IMR-90 (cell line): Measurements from ENCODE around the gene DPM1. TPM values are rescaled to one million over a fixed set of nuclear protein-coding genes. Genes with fewer than 3 reads are reported as not detected.

Source experiments
- ATAC-seq: fragments of 200-7000 bp; cut with Tn5 transposase; 2 replicates; pipeline ENCODE4 v1.9.1; 2020; ENCODE audit warnings: low read depth, mild to moderate bottlenecking, moderate library complexity
- BruUV-seq: library from RNA; stranded (reverse); fragments of 400-500 nt; replicated peaks from 2 replicates; lab custom pipeline; 2021; lab: Mats Ljungman, UMichigan
- CTCF ChIA-PET: fragments of 300-600 bp; formaldehyde crosslinking; extraction: SDS; loops from one replicate; lab custom pipeline; 2021; ENCODE audit warnings: antibody characterized with exemption; lab: Yijun Ruan, JAX
- POLR2A ChIA-PET: fragments of 300-600 bp; sonication (Branson Sonifier 250); formaldehyde crosslinking; loops from one replicate; lab custom pipeline; 2022; ENCODE audit warnings: antibody characterized with exemption; ENCODE audit not compliant: unreplicated experiment; lab: Charles Lee
- DNase-seq: peaks from one replicate; pipeline ENCODE4 v3.0.0; 2013
- H2AFZ ChIP-seq: replicated peaks from 2 replicates; pipeline ENCODE3; 2013; ENCODE audit warnings: low read length, mild to moderate bottlenecking; ENCODE audit not compliant: poor library complexity
- H2AK5ac ChIP-seq: 2 replicates; pipeline ENCODE4 v1.6.1; 2013; ENCODE audit warnings: low read depth, low read length, inconsistent platforms
- H2AK9ac ChIP-seq: replicated peaks from 2 replicates; pipeline ENCODE3; 2013; ENCODE audit warnings: mild to moderate bottlenecking, low read depth, low read length, moderate library complexity; ENCODE audit not compliant: poor library complexity
- H2BK120ac ChIP-seq: 2 replicates; pipeline ENCODE4 v1.6.1; 2013; ENCODE audit warnings: low read depth, low read length, inconsistent platforms
- H2BK15ac ChIP-seq: 3 replicates; pipeline ENCODE4 v1.6.1; 2013; ENCODE audit warnings: low read depth, low read length, inconsistent platforms
- H2BK20ac ChIP-seq: 2 replicates; pipeline ENCODE4 v1.6.1; 2013; ENCODE audit warnings: low read depth, mild to moderate bottlenecking, inconsistent platforms, low read length, moderate library complexity
- H2BK5ac ChIP-seq: 2 replicates; pipeline ENCODE4 v1.6.1; 2013; ENCODE audit warnings: mild to moderate bottlenecking, low read depth, low read length, inconsistent platforms; ENCODE audit not compliant: poor library complexity, severe bottlenecking
- H3K14ac ChIP-seq: replicated peaks from 2 replicates; pipeline ENCODE4 v1.6.1; 2013; ENCODE audit warnings: low read depth, low read length, inconsistent platforms
- H3K18ac ChIP-seq: 2 replicates; pipeline ENCODE4 v1.6.1; 2013; ENCODE audit warnings: low read depth, low read length, control low read depth
- H3K23ac ChIP-seq: 2 replicates; pipeline ENCODE4 v1.6.1; 2013; ENCODE audit warnings: low read depth, low read length, inconsistent platforms
- H3K27ac ChIP-seq: 2 replicates; pipeline ENCODE4 v1.5.1; 2013; ENCODE audit warnings: mild to moderate bottlenecking, control low read depth, low read length; ENCODE audit not compliant: insufficient read depth
- H3K27me3 ChIP-seq: 2 replicates; pipeline ENCODE4 v1.6.1; 2013; ENCODE audit warnings: low read length; ENCODE audit not compliant: control insufficient read depth, insufficient read depth
- H3K36me3 ChIP-seq: 2 replicates; pipeline ENCODE4 v1.6.1; 2013; ENCODE audit warnings: low read length, mixed read lengths; ENCODE audit not compliant: control insufficient read depth, insufficient read depth
- H3K4ac ChIP-seq: 2 replicates; pipeline ENCODE4 v1.6.1; 2013; ENCODE audit warnings: low read depth, low read length, inconsistent platforms
- H3K4me1 ChIP-seq: 2 replicates; pipeline ENCODE4 v1.6.1; 2013; ENCODE audit warnings: low read length, mixed read lengths; ENCODE audit not compliant: control insufficient read depth, insufficient read depth
- H3K4me2 ChIP-seq: 2 replicates; pipeline ENCODE4 v1.6.1; 2013; ENCODE audit warnings: low read depth, mild to moderate bottlenecking, control low read depth, low read length, moderate library complexity
- H3K4me3 ChIP-seq: 2 replicates; pipeline ENCODE4 v1.5.1; 2013; ENCODE audit warnings: low read depth, mild to moderate bottlenecking, control low read depth, low read length, moderate library complexity; ENCODE audit not compliant: insufficient read depth
- H3K56ac ChIP-seq: 2 replicates; pipeline ENCODE4 v1.6.1; 2013; ENCODE audit warnings: low read length, inconsistent platforms; ENCODE audit not compliant: insufficient read depth; ENCODE audit errors: extremely low read depth
- H3K79me1 ChIP-seq, 2 experiments: 2 replicates each; pipeline ENCODE4 v1.6.1; 2013; ENCODE audit warnings: low read length in 2 of 2, inconsistent platforms in 1 of 2, low read depth in 1 of 2
- H3K9ac ChIP-seq: 2 replicates; pipeline ENCODE4 v1.6.1; 2013; ENCODE audit warnings: low read depth, low read length, control low read depth
- H3K9me1 ChIP-seq: 2 replicates; pipeline ENCODE4 v1.6.1; 2013; ENCODE audit warnings: low read length, inconsistent platforms; ENCODE audit not compliant: insufficient read depth
- H3K9me3 ChIP-seq: 2 replicates; pipeline ENCODE4 v1.6.1; 2013; ENCODE audit warnings: low read length; ENCODE audit not compliant: control insufficient read depth, insufficient read depth
- H4K20me1 ChIP-seq: 2 replicates; pipeline ENCODE4 v1.6.1; 2013; ENCODE audit warnings: low read length, inconsistent platforms; ENCODE audit not compliant: insufficient read depth
- H4K5ac ChIP-seq: 2 replicates; pipeline ENCODE4 v1.6.1; 2013; ENCODE audit warnings: mild to moderate bottlenecking, low read depth, low read length, control low read depth
- H4K8ac ChIP-seq, 2 experiments: 2 replicates each; pipeline ENCODE4 v1.6.1; 2013; ENCODE audit warnings: low read depth in 2 of 2, low read length in 2 of 2, control low read depth in 1 of 2, inconsistent platforms in 1 of 2
- H4K91ac ChIP-seq: 2 replicates; pipeline ENCODE4 v1.6.1; 2013; ENCODE audit warnings: low read depth, low read length, inconsistent platforms; ENCODE audit not compliant: insufficient read depth
- BHLHE40 ChIP-seq: fragments of 150-350 bp; IDR thresholded peaks from 2 replicates; pipeline ENCODE4 v1.6.1; 2016; ENCODE audit warnings: mild to moderate bottlenecking, low read depth, low read length
- CEBPB ChIP-seq: IDR thresholded peaks from 2 replicates; pipeline ENCODE4 v1.6.1; 2012; ENCODE audit warnings: low read depth, low read length, improper control_type of control experiment
- CTCF ChIP-seq: conservative IDR thresholded peaks from 2 replicates; pipeline ENCODE4 v1.5.1; 2012; ENCODE audit warnings: mild to moderate bottlenecking, low read depth, low read length, improper control_type of control experiment
- ELK1 ChIP-seq: fragments of 150-350 bp; IDR thresholded peaks from 2 replicates; pipeline ENCODE4 v1.6.1; 2016; ENCODE audit warnings: low read depth, mild to moderate bottlenecking, low read length, moderate library complexity, borderline replicate concordance
- FOS ChIP-seq: fragments of 150-350 bp; IDR thresholded peaks from 2 replicates; pipeline ENCODE4 v1.6.1; 2016; ENCODE audit warnings: low read depth, low read length
- MAFK ChIP-seq: IDR thresholded peaks from 2 replicates; pipeline ENCODE4 v1.6.1; 2012; ENCODE audit warnings: low read depth, low read length, improper control_type of control experiment
- MXI1 ChIP-seq: IDR thresholded peaks from 2 replicates; pipeline ENCODE4 v1.6.1; 2012; ENCODE audit warnings: low read depth, mild to moderate bottlenecking, low read length, moderate library complexity, borderline replicate concordance
- NFE2L2 ChIP-seq: fragments of 150-350 bp; IDR thresholded peaks from 2 replicates; pipeline ENCODE4 v1.6.1; 2016; ENCODE audit warnings: low read depth, mild to moderate bottlenecking, low read length
- POLR2A ChIP-seq: IDR thresholded peaks from 2 replicates; pipeline ENCODE4 v1.6.1; 2012; ENCODE audit warnings: mild to moderate bottlenecking, low read depth, low read length
- RCOR1 ChIP-seq: IDR thresholded peaks from 2 replicates; pipeline ENCODE4 v1.6.1; 2012; ENCODE audit warnings: mild to moderate bottlenecking, low read length, improper control_type of control experiment; ENCODE audit not compliant: insufficient replicate concordance
- RFX5 ChIP-seq: IDR thresholded peaks from 2 replicates; pipeline ENCODE4 v1.8.0; 2012; ENCODE audit warnings: low read depth, mild to moderate bottlenecking, low read length, moderate library complexity
- SMC3 ChIP-seq: fragments of 150-350 bp; IDR thresholded peaks from 2 replicates; pipeline ENCODE4 v1.6.1; 2016; ENCODE audit warnings: low read depth, mild to moderate bottlenecking, antibody characterized with exemption, low read length, moderate library complexity
- USF2 ChIP-seq: fragments of 150-350 bp; IDR thresholded peaks from 2 replicates; pipeline ENCODE4 v1.6.1; 2017; ENCODE audit warnings: mild to moderate bottlenecking, antibody characterized with exemption, low read length, low read depth
- WGBS, 2 experiments: methylation state at CpG; one replicate each; pipeline versions ENCODE4 v1.1.5 to v1.1.7; 2013; ENCODE audit warnings: missing lambda C conversion rate in 2 of 2; ENCODE audit not compliant: insufficient read length in 1 of 2; ENCODE audit errors: extremely low coverage in 2 of 2; 5-methylcytosine and 5-hydroxymethylcytosine counted together
- dilution Hi-C: fragments of 300-500 bp; cut with HindIII; formaldehyde crosslinking; loops from one replicate; pipeline ENCODE4 v1.14.3; 2018; ENCODE audit warnings: low sequenced_read_pairs; ENCODE audit not compliant: unreplicated experiment
- in situ Hi-C: fragments of 300-500 bp; cut with MboI; formaldehyde crosslinking; loops from 3 replicates; pipeline ENCODE4 v1.14.3; 2019; ENCODE audit warnings: low sequenced_read_pairs, inconsistent platforms, mixed read lengths
- intact Hi-C: fragments of 100-400 bp; cut with micrococcal nuclease; formaldehyde crosslinking; loops from 2 replicates; pipeline ENCODE4 v1.10.0; 2022
- polyA plus RNA-seq, 3 experiments: library from polyadenylated mRNA; depleted of rRNA; stranded (reverse); fragments of >200 nt; gene quantifications; 2 replicates each; pipeline ENCODE4 v1.2.3, GENCODE V29; 2012; ENCODE audit warnings: low replicate concordance in 1 of 3
- total RNA-seq: library from RNA; depleted of rRNA; stranded (reverse); fragments of >200 nt; gene quantifications from 2 replicates; pipeline ENCODE4 v1.2.3, GENCODE V29; 2012

DPM1 gene
- total and polyA plus RNA-seq, 2 of the 4 experiments (the other 2 are of a cell fraction): 59.1 to 89.1 TPM

DNA sequence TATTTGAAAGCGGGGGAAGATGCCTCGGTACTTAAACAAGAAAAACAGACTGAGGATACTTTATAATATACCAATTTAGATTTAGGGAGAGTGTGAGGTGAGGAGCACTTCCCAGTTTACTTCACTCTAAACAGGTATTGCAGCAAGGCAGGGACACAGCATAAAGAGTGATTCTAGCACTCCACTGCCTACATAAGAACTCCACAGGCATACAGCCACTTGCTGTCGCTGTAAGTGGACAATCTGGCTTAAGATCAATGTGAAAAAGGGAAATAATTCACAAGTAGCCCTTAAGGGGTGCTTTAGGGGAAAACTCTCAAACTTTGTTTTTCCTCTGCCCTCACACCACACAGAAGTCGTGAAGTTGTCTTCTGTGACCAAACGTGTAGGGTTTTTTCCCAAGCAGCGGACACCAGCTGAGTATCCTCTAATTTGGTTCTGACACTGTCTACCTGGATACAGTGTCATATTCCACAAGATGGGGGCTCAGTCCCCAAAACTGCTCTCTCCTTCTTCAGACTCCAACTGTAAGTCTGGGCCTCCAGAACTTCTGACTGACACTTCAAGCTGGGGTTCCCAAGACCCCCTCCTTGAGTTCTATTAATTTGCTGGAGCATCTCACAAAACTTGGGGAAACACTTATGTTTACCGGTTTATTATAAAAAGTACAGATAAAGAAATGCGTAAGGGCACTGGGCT, 36.4 kb downstream of the DPM1 start:
- H2BK120ac ChIP-seq: no peak overlapping the region
- CTCF ChIA-PET: interaction anchor here (1.1 kb wide), 1 partner anchor 129 kb away, joined by 4 read pairs; no protein-coding TSS in a partner anchor
- no peak for ATAC-seq

More for the DNA sequence above, 36.4 kb downstream of the DPM1 start:
- H3K4me2 ChIP-seq: peak overlapping the region; percentile 34; the same call in 1 of the 2 replicates
- H3K9me3 ChIP-seq: no peaks in the 10 kb centered on the region
- H4K5ac ChIP-seq: no peak overlapping the region
- no peak overlapping the region for H3K14ac ChIP-seq
- H3K4me3 ChIP-seq: no peak overlapping the region
- no peak for DNase-seq
- no peak overlapping the region for H2AK9ac ChIP-seq
- H3K9ac ChIP-seq: no peak overlapping the region
- H3K4ac ChIP-seq: no peak overlapping the region
- H2BK5ac ChIP-seq: no peak overlapping the region
- no peak overlapping the region for H3K56ac ChIP-seq
- no peak overlapping the region for H2AK5ac ChIP-seq
- H2BK20ac ChIP-seq: no peak overlapping the region
- BruUV-seq: no TSS peak
- dilution Hi-C loops (loop anchor here (25.0 kb wide), 1 partner anchor 110 kb away; no protein-coding TSS in a partner anchor), intact Hi-C loops (no loop called here), in situ Hi-C loops (no loop called here)
- H3K36me3 ChIP-seq: peaks cover 10% of the 10 kb centered on the region
- peaks cover 3 to 56% of the 10 kb centered on the region in 2 experiments; a peak in 3 of 4 replicates for H3K79me1 ChIP-seq
- H3K18ac ChIP-seq: no peak overlapping the region
- peaks cover 9% of the 10 kb centered on the region for H3K9me1 ChIP-seq
- POLR2A ChIA-PET: no interaction called here
- no peak overlapping the region for H3K27ac ChIP-seq
- no CpG with 5 or more reads among the region's 8 CpGs for WGBS, 2 experiments
- H3K4me1 ChIP-seq: peaks cover 15% of the 10 kb centered on the region
- H2BK15ac ChIP-seq: no peak overlapping the region
- H3K27me3 ChIP-seq: no peaks in the 10 kb centered on the region
- no peak overlapping the region for H2AFZ ChIP-seq
- peaks cover 95% of the 10 kb centered on the region for H4K20me1 ChIP-seq
- H4K8ac ChIP-seq: no peak overlapping the region
- no peak overlapping the region for H3K23ac ChIP-seq
- no peak overlapping the region for H4K91ac ChIP-seq
- TF ChIP-seq CEBPB (no peak), POLR2A (no peak), NFE2L2 (no peak), MXI1 (no peak), SMC3 (no peak), FOS (no peak), RFX5 (no peak), ELK1 (no peak), CTCF (no peak), MAFK (no peak), RCOR1 (no peak), BHLHE40 (no peak), USF2 (no peak)
